GM21447 (cell line): ENCODE measurements around the gene OR52E6.

ENCODE experiments used
- ATAC-seq: cut with Tn5 transposase; IDR thresholded peaks from one replicate; pipeline ENCODE4 v1.9.1; 2021; ENCODE audit not compliant: unreplicated experiment

Gene OR52E6

GRCh38 chr11:5841797-5842196, at the start of gene OR52E6:
Gene OR52E6, minus strand, starts transcription at chr11:5841897. Its CDS starts 0 bp downstream, at chr11:5841897.
- no peak for ATAC-seq

GRCh38 chr11:5891216-5891800, 49.6 kb upstream of the OR52E6 start:
- no peak for ATAC-seq

- ATAC-seq = no peak
Observed at GRCh38 chr11:5887661-5888060, 46.0 kb upstream of the OR52E6 start.

GRCh38 chr11:5887172-5887571, 45.5 kb upstream of the OR52E6 start:
- ATAC-seq = no peak

- no peak for ATAC-seq
Observed at GRCh38 chr11:5881756-5882155, 40.1 kb upstream of the OR52E6 start.

- no peak for ATAC-seq
Observed at GRCh38 chr11:5880329-5880728, 38.6 kb upstream of the OR52E6 start, which contains the start of gene OR52E4. Gene OR52E4, plus strand, starts transcription at chr11:5880629. Its CDS starts 3,664 bp downstream, at chr11:5884293.

- ATAC-seq = no peak
Observed at GRCh38 chr11:5878564-5878963, 36.9 kb upstream of the OR52E6 start.

GRCh38 chr11:5865826-5866225, 24.1 kb upstream of the OR52E6 start:
- ATAC-seq = no peak

GRCh38 chr11:5857590-5857989, 15.9 kb upstream of the OR52E6 start, which contains the start of gene OR52E8:
Gene OR52E8, minus strand, starts transcription at chr11:5857690. Its CDS starts 0 bp downstream, at chr11:5857690.
- no peak for ATAC-seq

- no peak for ATAC-seq
Observed at GRCh38 chr11:5851002-5851401, 9.3 kb upstream of the OR52E6 start.

GRCh38 chr11:5847711-5848110, 6.0 kb upstream of the OR52E6 start:
- no peak for ATAC-seq

- no peak for ATAC-seq
Observed at GRCh38 chr11:5846701-5847100, 5.0 kb upstream of the OR52E6 start.

GRCh38 chr11:5837695-5838094, 4.0 kb downstream of the OR52E6 start:
- no peak for ATAC-seq

- ATAC-seq = no peak
Observed at GRCh38 chr11:5833446-5833845, 8.3 kb downstream of the OR52E6 start.

GRCh38 chr11:5831196-5831829, 10.4 kb downstream of the OR52E6 start:
- ATAC-seq = no peak

GRCh38 chr11:5818245-5818886, 23.3 kb downstream of the OR52E6 start:
- peak; percentile 72 for ATAC-seq

GRCh38 chr11:5815534-5815933, 26.2 kb downstream of the OR52E6 start:
- ATAC-seq = no peak

- ATAC-seq = no peak
Observed at GRCh38 chr11:5809905-5810795, 31.5 kb downstream of the OR52E6 start.

GRCh38 chr11:5809122-5809519, 32.6 kb downstream of the OR52E6 start:
- ATAC-seq = peak; percentile 41

- peak; percentile 96 for ATAC-seq
Observed at GRCh38 chr11:5808500-5809121, 33.1 kb downstream of the OR52E6 start, which contains the start of gene OR52N2. Gene OR52N2, plus strand, starts transcription at chr11:5808924. Its CDS starts 11,412 bp downstream, at chr11:5820336.

GRCh38 chr11:5807580-5807979, 34.1 kb downstream of the OR52E6 start:
- no peak for ATAC-seq
